Medulla oblongata (tissue), 1 donor: Measurements from ENCODE around the gene DIP2C.
A peak's percentile ranks its signal among the peaks of the same experiment; 100 is the strongest.
"Not testable (repeated sequence)": the region's sequence is repeated elsewhere in the genome, so short reads cannot be mapped to it uniquely, and the experiment has no call there.

Experiments used
- DNase-seq: peaks from one replicate; pipeline ENCODE4 v3.0.0-alpha.2; 2015; ENCODE audit errors: extremely low spot score

Gene DIP2C

DNA sequence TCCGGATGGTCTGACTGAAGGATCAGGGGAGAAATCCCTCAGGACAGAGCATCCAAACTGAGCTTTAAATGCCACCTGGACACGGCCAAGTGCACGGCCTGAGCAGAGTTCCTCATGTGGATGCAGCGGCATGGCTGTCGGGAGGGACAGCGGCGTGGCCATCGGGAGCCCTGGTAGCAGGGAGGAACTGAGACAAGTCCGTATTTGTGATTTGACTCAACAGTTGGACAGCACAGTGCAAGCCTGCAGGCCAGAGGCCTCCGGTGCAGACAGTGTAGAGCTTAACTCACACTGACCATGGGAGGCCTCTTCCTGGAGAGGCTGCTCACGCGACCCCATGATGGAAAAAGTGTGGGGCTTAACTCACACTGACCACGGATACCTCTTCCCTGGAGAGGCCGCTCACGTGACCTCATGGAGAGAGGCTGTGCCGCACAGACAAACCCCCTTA, 207.4 kb downstream of the DIP2C start:
- no peak for DNase-seq

GRCh38 chr10:481628-482027, 207.8 kb downstream of the DIP2C start:
- no peak for DNase-seq

GRCh38 chr10:480928-481552, 208.4 kb downstream of the DIP2C start:
- peak; percentile 62 for DNase-seq

- DNase-seq: no peak
These were observed 209.0 kb downstream of the DIP2C start for GRCh38 chr10:480498-480927.

DNA sequence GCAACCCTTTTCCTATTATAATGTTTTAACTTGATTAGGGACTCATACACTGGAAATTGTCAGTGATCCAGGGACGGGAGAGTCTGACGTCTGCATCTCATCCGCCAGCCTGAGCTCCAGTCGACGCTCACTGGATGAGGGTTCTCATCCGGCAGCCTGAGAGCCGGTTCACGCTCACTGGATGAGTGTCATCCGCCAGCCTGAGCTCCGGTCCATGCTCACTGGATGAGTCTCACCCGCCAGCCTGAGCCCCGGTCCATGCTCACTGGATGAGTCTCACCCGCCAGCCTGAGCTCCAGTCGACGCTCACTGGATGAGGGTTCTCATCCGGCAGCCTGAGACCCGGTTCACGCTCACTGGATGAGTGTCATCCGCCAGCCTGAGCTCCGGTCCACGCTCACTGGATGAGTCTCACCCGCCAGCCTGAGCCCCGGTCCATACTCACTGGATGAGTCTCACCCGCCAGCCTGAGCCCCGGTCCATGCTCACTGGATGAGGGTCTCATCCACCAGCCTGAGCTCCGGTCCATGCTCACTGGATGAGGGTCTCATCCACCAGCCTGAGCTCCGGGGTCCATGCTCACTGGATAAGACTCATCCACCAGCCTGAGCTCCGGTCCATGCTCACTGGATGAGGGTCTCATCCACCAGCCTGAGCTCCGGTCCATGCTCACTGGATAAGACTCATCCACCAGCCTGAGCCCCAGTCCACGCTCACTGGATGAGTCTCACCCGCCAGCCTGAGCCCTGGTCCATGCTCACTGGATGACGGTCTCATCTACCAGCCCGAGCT, 209.6 kb downstream of the DIP2C start:
- not testable (repeated sequence) for DNase-seq

DNA sequence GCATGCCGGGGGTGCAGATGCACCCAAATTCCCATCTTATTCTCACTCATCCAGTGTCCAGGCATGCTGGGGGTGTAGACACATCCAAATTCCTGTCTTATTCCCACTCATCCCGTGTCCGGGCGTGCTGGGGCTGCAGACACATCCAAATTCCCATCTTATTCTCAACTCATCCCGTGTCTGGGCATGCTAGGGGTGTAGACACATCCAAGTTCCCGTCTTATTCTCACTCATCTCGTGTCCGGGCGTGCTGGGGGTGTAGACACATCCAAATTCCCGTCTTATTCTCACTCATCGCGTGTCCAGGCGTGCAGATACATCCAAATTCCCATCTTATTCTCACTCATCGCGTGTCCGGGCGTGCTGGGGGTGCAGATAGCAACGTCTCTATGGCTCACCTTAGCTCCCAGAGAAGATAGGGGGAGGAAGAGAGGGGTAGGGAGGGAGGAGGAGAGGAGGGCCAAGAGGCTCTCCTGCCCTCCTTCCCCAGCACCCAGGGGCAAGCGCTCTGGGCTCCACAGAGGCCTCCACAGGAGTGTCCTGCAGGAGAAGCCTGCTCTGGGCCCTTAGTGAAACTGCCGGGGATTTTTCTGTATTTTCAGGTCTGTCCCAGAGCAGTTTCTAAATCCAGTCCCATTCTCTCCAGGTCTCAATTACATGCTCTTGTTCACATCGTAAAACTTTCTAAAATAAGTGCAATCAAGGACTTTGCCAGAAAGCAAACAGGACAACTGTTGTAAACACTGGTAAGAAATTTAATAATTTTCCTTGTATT, 210.8 kb downstream of the DIP2C start:
- DNase-seq: no peak

DNA sequence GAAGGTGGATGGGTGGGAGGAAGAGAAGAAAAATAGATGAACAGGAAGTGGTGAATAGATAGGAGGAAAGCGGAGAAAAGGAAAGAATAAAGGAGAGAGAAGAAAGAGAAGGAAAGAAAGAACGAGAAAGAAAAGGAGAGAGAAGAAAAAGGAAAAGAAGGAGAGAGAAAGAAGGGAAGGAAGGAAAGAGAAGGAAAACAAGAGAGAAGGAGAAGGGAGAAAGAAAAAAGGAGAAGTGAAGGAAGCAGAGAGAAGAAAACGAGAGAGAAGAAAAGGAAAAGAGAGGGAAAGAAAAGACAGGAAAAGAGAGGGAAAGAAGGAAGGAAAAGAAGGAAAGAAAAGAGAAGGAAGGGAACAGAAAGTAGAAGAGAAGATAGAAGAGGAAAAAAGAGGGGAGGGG, 211.8 kb downstream of the DIP2C start:
- DNase-seq: no peak

GRCh38 chr10:476455-476780, 213.1 kb downstream of the DIP2C start:
- DNase-seq: no peak

DNA sequence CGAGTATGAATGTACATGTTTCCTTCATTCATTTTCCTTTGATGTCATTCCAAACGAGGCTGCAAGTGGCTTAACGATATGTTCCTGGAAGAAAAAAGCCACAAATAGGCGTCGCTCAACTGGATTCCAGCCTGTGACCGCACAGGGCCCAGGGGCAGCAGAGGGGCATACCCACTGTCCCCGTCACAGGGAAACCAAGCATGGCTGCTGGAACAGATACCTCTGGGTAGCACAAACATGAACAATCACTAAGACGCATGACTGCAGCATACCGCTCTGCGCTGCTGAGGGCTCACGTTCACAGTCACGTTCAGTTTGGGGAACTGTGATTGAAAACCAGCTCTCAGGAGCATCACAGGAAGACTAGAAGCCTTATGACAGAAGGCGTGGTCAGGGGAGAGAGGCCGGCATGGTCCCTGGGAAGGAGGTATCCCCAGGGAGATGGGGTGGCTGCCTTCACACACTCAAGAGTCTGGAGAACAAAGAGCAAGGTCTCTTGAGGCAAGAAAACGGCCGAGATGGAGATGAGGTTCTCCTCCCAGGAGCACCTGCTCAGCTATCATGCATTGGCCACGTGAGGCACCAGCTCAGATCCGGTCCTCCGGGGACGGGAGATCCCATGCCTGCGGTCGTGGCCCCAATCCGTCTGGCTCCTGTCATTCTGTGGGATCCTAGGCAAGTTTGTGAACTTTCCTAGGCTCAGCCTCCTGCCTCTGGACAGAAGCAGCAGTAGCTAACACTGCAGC, 213.6 kb downstream of the DIP2C start:
- DNase-seq: no peak

- DNase-seq: no peak
These were observed 214.5 kb downstream of the DIP2C start for GRCh38 chr10:474946-475345.

GRCh38 chr10:474406-474805, 215.1 kb downstream of the DIP2C start:
- DNase-seq: no peak

GRCh38 chr10:472241-472910, 217.1 kb downstream of the DIP2C start:
- no peak for DNase-seq

DNA sequence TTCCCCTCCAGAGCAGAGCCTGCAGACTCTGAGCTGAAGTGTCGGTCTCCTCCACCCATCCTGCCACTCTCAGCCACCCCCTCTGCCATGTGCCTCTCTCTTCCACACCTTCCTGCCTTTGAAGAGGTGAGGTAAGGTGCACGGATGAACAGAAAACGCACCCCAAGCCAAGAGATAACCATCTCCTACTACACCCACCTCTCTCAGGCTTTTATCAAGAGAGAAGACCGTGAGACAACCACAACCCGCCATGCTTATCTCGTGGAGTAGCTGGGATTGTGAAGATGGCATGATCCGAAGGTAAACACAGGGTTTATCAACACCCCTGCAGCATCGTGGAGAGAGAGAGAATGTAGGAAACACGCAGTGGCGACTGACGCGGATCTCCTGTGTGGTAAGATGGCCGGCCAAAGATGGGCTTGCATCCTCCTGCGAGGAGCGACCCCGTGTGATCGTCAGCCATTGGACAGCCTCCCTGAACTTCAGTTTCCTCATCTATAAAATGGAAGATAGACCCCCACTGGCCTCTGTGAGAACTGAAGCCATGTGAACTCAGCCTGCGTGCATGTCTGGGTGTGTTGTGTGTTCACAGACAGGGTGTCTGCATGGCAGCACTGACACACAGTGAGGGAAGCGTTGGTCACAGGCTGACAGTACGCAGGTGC, 219.0 kb downstream of the DIP2C start:
- DNase-seq: no peak

GRCh38 chr10:469947-470338, 219.5 kb downstream of the DIP2C start:
- no peak for DNase-seq

DNA sequence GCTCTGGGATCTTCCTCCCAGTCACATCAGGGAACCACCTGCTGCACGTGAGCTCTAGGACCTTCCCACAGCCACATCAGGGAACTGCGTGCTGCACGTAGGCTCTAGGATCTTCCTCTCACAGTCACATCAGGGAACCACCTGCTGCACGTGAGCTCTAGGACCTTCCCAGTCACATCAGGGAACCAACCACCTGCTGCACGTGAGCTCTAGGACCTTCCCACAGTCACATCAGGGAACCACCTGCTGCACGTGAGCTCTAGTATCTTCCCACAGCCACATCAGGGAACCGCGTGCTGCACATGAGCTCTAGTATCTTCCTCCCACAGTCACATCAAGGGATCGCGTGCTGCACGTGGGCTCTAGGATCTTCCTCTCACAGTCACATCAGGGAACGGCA, 229.7 kb downstream of the DIP2C start:
- no peak for DNase-seq

GRCh38 chr10:458421-458851, 231.0 kb downstream of the DIP2C start:
- no peak for DNase-seq

GRCh38 chr10:456486-456885, 233.0 kb downstream of the DIP2C start:
- DNase-seq: no peak

DNA sequence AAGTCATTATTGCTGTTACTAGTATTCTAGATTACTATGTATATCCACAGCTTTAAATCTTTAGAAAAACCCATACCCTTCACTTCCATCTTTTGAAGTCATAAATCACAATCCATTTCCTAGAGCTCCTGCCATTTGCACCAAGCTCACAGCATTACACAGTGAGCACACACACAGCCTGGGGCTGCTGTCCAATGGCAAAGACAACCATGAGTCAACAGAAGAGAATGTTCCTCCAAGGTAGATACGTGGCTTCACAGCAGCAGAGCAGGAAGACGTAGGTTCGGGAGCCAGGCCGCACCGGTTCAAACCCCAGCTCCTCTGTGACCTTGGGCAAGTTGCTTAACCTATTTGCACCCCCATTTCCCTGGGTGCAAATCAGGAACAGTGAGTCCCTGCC, 234.6 kb downstream of the DIP2C start:
- DNase-seq: no peak

DNA sequence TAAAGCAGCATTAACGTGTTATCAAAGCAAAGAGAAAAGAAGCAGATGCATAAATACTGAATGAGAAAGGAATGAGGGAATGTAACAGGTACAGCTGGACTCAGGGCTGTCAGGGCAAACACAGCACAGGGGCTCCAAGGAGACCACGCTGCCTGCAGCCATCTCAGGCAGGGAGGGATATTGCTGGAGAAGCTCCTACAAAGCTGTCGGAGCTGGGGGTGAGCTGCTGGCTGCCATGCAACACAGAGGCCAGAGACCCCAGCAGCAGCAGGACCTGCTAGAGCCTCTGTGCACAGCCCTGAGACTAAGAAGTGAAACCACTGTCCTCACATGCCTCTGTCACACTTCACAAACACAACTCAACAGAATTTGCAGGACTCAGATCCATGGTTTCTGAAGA, 235.8 kb downstream of the DIP2C start:
- no peak for DNase-seq

GRCh38 chr10:452512-453426, 236.7 kb downstream of the DIP2C start:
- DNase-seq: peak; percentile 87
